ENCODE data around the gene TNFSF12.

Gene TNFSF12

DNA sequence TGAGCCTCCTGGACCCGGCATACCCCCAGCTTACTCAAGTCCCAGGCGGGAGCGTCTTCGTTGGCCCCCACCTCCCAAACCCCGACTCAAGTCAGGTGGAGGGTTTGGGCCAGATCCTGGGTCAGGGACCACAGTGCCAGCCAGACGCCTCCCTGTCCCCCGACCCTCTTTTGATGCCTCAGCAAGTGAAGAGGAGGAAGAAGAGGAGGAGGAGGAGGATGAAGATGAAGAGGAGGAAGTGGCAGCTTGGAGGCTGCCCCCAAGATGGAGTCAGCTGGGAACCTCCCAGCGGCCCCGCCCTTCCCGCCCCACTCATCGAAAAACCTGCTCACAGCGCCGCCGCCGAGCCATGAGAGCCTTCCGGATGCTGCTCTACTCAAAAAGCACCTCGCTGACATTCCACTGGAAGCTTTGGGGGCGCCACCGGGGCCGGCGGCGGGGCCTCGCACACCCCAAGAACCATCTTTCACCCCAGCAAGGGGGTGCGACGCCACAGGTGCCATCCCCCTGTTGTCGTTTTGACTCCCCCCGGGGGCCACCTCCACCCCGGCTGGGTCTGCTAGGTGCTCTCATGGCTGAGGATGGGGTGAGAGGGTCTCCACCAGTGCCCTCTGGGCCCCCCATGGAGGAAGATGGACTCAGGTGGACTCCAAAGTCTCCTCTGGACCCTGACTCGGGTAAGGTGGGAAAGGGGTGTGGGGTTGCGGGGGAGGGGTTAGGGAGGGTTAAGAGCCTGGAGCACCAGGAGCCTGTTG is 14.4 kb downstream of the TNFSF12 start:
- FAIRE-seq (no peak), DNase-seq (ENCODE audit: low spot score) (no peak)

GRCh38 chr17:7569571-7569970 is 20.7 kb downstream of the TNFSF12 start:
- FAIRE-seq (no peak), DNase-seq (ENCODE audit: low spot score) (no peak)

GRCh38 chr17:7570351-7570750 is 21.5 kb downstream of the TNFSF12 start:
- DNase-seq (ENCODE audit: low spot score) = no peak
- FAIRE-seq = no peak

- DNase-seq (ENCODE audit: low spot score) (no peak), FAIRE-seq (no peak)
Measured at GRCh38 chr17:7572338-7572587, 23.4 kb downstream of the TNFSF12 start.

DNA sequence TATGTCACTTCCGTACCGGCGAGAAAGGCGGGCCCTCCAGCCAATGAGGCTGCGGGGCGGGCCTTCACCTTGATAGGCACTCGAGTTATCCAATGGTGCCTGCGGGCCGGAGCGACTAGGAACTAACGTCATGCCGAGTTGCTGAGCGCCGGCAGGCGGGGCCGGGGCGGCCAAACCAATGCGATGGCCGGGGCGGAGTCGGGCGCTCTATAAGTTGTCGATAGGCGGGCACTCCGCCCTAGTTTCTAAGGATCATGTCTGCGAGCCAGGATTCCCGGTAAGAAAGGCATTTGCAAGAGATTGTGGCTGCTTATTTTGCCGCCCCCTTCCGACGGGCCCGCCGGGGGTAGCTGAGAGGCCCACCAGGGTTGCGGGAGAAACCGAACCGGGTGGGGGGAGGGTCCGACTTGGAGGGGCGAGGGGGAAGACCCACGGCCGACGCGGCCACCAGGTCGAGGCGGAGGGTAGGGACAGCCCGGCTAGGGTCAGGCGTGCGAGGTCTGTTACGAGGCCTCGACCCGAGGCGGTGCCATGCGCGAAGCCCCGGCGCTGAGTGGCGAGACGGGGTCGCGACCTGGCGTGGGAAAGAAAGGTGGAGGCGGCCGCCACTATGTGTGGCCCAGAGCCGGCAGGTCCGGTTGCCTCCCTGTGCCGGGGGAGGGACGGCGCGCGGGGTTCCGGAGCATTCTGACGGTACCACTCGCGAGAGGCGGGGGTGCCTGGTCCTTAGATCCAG is 23.9 kb downstream of the TNFSF12 start:
- peak; percentile 87 for FAIRE-seq
- DNase-seq (ENCODE audit: low spot score) = peak; percentile 98

DNA sequence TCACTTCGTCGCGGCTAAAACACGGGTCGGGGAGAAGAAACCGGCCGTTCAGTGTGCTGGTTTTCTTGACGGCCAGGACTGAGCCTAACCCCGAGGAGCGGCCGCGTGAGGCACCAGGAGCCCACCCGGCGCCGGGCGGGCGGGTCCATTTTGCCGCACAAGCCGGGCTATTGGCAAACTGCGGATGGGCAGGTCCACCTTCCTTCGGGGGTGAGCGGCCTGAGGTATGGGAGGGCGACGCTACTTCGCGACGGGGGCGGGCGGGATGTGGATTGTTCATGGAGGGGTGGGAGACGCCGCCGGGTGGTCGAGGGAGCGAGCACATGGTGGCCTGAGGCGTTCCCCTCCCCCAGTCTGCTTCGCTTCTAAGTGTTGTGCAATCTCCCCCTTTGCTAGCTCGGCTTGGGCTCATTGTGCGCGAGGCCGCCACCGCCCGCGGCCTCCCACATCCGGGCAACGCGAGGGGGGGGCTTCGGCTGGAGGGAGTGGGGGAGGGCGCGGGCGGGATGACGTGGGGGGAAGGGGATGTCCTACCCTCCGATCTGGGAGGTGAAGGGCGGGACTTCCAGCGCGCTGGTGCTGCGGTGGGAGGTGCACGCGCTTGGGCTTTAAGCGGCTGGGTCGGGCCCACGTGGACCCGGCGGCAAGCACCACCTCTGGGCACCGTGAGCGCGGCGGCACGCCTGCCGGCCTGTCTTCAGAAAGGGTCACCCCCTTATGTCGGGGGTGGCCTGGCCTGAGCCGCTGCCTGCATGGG is 24.6 kb downstream of the TNFSF12 start:
- FAIRE-seq (no peak), DNase-seq (ENCODE audit: low spot score) (peak; percentile 79)

DNA sequence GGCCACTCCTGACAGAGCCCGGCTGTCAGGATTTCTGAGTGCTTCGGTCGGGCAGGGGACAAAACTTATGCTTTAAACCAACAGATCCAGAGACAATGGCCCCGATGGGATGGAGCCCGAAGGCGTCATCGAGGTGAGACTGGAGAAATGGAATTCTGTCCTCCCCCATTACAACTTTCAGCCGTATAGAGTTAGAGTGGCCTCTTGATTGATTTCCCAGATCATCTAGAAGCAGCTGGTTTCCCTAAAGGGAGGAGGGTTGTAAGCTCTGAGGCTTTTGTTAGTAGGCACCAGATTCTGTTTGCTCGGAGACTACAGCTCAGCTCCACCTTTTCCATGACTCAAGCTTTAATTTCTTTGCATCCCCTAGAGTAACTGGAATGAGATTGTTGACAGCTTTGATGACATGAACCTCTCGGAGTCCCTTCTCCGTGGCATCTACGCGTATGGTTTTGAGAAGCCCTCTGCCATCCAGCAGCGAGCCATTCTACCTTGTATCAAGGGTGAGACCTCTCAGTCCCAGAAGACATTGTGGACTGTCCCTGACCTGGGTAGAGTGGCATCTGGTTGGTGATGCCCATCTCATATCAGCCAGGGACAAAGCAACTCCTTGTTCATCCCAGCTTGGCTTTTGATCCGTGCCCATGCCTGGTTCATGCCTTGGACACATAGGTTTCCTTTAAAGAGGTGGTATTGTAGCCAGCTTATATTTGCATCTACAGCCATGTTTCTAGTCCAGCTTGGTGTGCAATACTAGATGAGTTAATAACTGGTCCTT is 25.5 kb downstream of the TNFSF12 start:
- FAIRE-seq = no peak
- DNase-seq (ENCODE audit: low spot score) = no peak

- FAIRE-seq = no peak
Measured at GRCh38 chr17:7575481-7575883, 26.6 kb downstream of the TNFSF12 start.

DNA sequence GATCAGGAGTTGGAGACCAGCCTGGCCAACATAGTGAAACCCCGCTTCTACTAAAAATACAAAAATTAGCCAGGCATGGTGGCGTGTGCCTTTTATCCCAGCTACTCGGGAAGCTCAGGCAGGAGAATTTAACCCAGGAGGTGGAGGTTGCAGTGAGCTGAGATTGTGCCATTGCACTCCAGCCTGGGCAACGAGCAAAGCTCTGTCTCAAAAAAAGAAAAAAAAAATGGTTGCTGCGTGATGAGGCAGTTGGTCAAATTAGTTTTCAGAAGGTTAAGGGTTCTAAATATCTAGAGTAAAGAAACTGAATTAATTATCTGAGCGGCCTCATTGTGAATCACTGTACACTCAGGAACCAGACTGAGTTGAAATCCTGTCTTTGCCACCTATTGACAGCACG is 27.1 kb downstream of the TNFSF12 start:
- DNase-seq (ENCODE audit: low spot score) (no peak), FAIRE-seq (no peak)

More at GRCh38 chr17:7575481-7575883, 26.6 kb downstream of the TNFSF12 start:
- DNase-seq (ENCODE audit: low spot score) = no peak

DNA sequence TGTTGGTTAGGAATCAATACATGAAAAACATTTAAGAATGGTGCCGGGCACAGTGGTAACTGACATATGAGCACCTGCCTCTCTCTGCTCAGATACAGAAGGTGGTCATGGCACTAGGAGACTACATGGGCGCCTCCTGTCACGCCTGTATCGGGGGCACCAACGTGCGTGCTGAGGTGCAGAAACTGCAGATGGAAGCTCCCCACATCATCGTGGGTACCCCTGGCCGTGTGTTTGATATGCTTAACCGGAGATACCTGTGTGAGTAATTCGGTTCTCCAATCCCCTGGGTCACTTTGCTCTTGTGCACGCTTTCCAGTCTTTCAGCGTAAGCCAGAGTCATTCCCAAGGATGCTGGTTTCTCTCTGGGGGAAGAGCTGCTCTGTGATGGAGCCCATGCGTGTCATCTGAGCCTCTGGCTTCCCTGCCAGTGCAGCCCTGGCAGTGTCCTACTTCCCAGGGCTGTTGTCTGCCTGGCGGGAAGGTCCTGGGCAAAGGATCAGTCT is 27.6 kb downstream of the TNFSF12 start:
- DNase-seq (ENCODE audit: low spot score) (no peak), FAIRE-seq (no peak)

DNA sequence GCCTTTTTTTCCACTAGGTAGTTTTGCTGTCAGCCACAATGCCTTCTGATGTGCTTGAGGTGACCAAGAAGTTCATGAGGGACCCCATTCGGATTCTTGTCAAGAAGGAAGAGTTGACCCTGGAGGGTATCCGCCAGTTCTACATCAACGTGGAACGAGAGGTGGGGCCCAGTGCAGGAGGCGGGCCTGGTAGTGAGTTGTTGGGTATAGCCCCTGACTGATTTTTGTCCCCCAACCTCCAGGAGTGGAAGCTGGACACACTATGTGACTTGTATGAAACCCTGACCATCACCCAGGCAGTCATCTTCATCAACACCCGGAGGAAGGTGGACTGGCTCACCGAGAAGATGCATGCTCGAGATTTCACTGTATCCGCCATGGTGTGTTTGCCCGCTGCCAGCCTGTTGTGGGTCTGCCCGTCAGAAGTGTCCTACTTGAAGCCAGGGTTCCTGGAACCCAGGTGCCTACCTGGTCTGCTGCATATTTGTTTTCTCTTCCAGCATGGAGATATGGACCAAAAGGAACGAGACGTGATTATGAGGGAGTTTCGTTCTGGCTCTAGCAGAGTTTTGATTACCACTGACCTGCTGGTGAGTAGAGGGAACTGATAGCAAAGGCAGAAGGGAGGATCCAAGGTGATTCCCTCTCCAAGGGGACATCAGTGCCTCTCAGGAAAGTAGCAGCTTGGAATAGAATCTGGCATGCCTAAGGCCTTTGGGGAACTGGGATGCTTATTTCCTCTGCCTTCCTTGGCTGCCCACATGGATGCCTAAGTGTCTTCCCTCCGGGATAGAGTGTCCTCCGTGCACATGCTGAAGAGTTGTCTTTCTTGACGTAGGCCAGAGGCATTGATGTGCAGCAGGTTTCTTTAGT is 28.7 kb downstream of the TNFSF12 start:
- FAIRE-seq (no peak), DNase-seq (ENCODE audit: low spot score) (no peak)

DNA sequence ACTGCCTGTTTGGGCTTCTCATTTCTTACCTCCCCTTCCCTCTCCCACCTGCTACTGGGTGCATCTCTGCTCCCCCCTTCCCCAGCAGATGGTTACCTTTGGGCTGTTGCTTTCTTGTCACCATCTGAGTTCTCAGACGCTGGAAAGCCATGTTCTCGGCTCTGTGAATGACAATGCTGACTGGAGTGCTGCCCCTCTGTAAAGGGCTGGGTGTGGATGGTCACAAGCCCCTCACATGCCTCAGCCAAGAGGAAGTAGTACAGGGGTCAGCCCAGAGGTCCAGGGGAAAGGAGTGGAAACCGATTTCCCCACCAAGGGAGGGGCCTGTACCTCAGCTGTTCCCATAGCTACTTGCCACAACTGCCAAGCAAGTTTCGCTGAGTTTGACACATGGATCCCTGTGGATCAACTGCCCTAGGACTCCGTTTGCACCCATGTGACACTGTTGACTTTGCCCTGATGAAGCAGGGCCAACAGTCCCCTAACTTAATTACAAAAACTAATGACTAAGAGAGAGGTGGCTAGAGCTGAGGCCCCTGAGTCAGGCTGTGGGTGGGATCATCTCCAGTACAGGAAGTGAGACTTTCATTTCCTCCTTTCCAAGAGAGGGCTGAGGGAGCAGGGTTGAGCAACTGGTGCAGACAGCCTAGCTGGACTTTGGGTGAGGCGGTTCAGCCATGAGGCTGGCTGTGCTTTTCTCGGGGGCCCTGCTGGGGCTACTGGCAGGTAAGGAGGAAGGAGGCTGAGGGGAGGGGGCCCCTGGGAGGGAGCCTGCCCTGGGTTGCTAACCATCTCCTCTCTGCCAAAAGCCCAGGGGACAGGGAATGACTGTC is 30.4 kb downstream of the TNFSF12 start, which contains the start of gene CD68:
Gene CD68, plus strand, starts transcription at position 638 of the 833 bp plus-strand sequence. Its CDS starts 40 bp downstream, at position 678.
- DNase-seq (ENCODE audit: low spot score) (peak; percentile 96), FAIRE-seq (peak; percentile 83)

DNA sequence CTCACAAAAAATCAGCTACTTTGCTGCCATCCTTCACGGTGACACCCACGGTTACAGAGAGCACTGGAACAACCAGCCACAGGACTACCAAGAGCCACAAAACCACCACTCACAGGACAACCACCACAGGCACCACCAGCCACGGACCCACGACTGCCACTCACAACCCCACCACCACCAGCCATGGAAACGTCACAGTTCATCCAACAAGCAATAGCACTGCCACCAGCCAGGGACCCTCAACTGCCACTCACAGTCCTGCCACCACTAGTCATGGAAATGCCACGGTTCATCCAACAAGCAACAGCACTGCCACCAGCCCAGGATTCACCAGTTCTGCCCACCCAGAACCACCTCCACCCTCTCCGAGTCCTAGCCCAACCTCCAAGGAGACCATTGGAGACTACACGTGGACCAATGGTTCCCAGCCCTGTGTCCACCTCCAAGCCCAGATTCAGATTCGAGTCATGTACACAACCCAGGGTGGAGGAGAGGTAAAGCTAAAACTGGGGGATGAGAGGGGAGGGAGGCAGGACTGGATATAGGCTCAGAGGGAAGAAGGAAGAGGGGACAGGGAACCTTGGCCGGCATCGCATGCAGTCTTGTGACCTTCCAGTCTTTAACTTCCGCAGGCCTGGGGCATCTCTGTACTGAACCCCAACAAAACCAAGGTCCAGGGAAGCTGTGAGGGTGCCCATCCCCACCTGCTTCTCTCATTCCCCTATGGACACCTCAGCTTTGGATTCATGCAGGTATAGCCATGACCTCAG is 31.2 kb downstream of the TNFSF12 start:
- FAIRE-seq = no peak
- DNase-seq (ENCODE audit: low spot score) = no peak

DNA sequence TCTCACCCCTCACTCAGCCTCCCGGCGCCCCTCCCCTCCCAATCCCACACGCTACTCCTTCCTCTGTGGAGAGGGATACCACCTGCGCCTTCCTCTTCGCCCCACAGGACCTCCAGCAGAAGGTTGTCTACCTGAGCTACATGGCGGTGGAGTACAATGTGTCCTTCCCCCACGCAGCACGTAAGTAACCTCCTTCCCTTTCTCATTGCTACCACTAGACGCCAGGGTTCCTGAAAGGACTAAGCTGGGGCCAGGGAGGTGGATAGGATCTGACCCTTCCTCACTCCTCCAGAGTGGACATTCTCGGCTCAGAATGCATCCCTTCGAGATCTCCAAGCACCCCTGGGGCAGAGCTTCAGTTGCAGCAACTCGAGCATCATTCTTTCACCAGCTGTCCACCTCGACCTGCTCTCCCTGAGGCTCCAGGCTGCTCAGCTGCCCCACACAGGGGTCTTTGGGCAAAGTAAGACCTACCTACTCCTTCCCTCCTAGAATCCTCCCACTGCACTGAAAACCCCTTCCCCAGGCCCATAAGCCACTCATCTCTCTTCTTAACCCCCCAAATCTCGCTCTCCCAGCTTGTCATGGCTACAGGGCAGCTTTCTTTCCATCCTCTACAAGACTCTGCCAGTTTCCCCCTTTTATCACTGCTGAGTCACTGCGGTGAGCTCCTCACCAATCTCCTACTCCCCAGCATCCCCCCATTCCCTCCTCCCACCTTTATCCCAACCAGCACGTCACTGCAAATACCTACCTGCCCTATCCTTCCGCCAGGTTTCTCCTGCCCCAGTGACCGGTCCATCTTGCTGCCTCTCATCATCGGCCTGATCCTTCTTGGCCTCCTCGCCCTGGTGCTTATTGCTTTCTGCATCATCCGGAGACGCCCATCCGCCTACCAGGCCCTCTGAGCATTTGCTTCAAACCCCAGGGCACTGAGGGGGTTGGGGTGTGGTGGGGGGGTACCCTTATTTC is 32.0 kb downstream of the TNFSF12 start:
- FAIRE-seq (no peak), DNase-seq (ENCODE audit: low spot score) (no peak)

DNA sequence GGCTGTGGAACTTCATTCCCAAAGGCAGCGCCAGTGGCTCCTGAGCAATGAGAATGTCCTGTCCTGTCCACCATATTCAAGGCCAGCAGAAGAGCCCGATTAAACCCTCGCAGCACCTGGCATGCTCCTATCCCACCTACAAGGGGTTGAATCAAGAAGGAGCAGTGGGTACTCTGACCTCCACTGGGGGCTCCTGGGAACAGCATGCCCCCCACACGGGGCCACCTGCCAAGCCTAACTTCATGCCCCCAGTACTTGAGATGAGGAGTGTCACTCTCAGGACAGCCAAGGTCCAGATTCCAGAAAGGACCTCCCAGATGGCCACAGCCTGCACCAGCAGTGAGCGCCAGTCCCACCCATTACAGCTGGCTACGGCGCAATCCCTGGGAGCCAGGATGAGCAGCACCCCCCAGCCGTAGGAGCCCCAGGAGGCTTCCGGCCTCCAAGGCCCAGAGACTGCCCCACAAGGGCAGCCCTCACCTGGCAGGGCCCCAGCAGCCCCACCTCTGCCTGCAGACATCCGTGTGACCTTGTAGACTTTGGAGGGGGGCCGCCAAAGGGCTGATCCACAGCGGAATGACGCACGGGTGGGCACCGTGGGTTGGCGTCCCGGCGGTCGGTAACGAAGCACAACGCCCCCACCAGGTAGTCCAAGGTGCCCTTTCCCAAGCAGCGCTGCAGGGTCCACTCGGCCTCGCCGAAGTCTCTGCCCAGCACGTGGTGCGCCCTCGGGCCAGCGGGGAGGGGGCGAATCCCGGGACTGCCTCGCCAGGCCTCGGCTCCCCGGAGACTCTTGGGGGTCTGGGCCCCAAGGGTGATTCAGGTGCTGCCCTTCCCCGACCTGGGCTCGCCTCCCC is 33.8 kb downstream of the TNFSF12 start:
- no peak for DNase-seq (ENCODE audit: low spot score)
- FAIRE-seq = no peak

Measured in RCC 7860 (cell line).